Gastrocnemius medialis (tissue), 4 donors: ENCODE results near the gene SCN2B.

Source experiments
- CTCF ChIP-seq, 5 experiments: fragments of 450-650 bp in 3 of 5; fragments of 200-600 bp in 2 of 5; sonication (generic) in 2 of 5; IDR thresholded peaks in 4 of 5; conservative IDR thresholded peaks in 1 of 5; 1 replicate in 4 of 5; 2 replicates in 1 of 5; pipeline ENCODE4 v1.5.1; 2016 to 2019; ENCODE audit warnings: antibody characterized with exemption in 5 of 5, mild to moderate bottlenecking in 3 of 5, moderate library complexity in 3 of 5
- POLR2A ChIP-seq, 2 donors: fragments of 450-650 bp; IDR thresholded peaks; one replicate each; pipeline ENCODE4 v1.6.1; 2017; ENCODE audit warnings: antibody characterized with exemption in 2 of 2, mild to moderate bottlenecking in 2 of 2, moderate library complexity in 2 of 2

- TF ChIP-seq POLR2A (IDR thresholded peaks at IDR 0.05) (no peak), CTCF (IDR thresholded peaks at IDR 0.05 in 4 of 5, conservative IDR thresholded peaks at IDR 0.05 in 1 of 5) (no peak)
Observed at GRCh38 chr11:118168316-118168715, 8.1 kb downstream of the SCN2B start.
